Fibroblast of lung (primary cell): Measurements from ENCODE around the gene PLB1. TPM values are rescaled to one million over a fixed set of nuclear protein-coding genes. Genes with fewer than 3 reads are reported as not detected.
A peak's percentile ranks its signal among the peaks of the same experiment; 100 is the strongest.

ENCODE experiments used
- DNase-seq, 2 donors: peaks; one replicate each; pipeline versions ENCODE4 v3.0.0 to v3.0.0-alpha.2; 2010; ENCODE audit warnings: low read depth in 2 of 2
- H2AFZ ChIP-seq: 2 replicates; pipeline ENCODE4 v1.5.1; 2012; ENCODE audit warnings: low read length, control low read depth, inconsistent platforms
- H3K27ac ChIP-seq: 2 replicates; pipeline ENCODE4 v1.5.1; 2011; ENCODE audit warnings: low read length, control low read depth; ENCODE audit not compliant: insufficient read depth
- H3K27me3 ChIP-seq: 2 replicates; pipeline ENCODE4 v1.5.1; 2011; ENCODE audit warnings: mild to moderate bottlenecking, low read length; ENCODE audit not compliant: control insufficient read depth, insufficient read depth
- H3K36me3 ChIP-seq: 2 replicates; pipeline ENCODE4 v1.5.1; 2011; ENCODE audit warnings: low read length; ENCODE audit not compliant: control insufficient read depth, insufficient read depth
- H3K4me1 ChIP-seq: 2 replicates; pipeline ENCODE4 v1.5.1; 2011; ENCODE audit warnings: low read length; ENCODE audit not compliant: control insufficient read depth, insufficient read depth; ENCODE audit errors: extremely low read depth
- H3K4me2 ChIP-seq: 2 replicates; pipeline ENCODE4 v1.5.1; 2011; ENCODE audit warnings: low read length, control low read depth; ENCODE audit not compliant: insufficient read depth; ENCODE audit errors: extremely low read depth
- H3K4me3 ChIP-seq, 4 experiments: fragments of 200-600 bp in 1 of 4; sonication (generic) in 1 of 4; replicated peaks in 1 of 4; 2 replicates each; pipeline ENCODE4 v1.5.1; 2011 to 2016; ENCODE audit warnings: low read length in 4 of 4, low read depth in 3 of 4, mild to moderate bottlenecking in 3 of 4, control low read depth in 2 of 4, inconsistent platforms in 1 of 4, mixed read lengths in 1 of 4; ENCODE audit not compliant: insufficient read depth in 1 of 4; ENCODE audit errors: control extremely low read depth in 1 of 4
- H3K79me2 ChIP-seq: 2 replicates; pipeline ENCODE4 v1.5.1; 2012; ENCODE audit warnings: mild to moderate bottlenecking, low read length, inconsistent platforms; ENCODE audit not compliant: control insufficient read depth, insufficient read depth
- H3K9ac ChIP-seq: 2 replicates; pipeline ENCODE4 v1.5.1; 2011; ENCODE audit warnings: mild to moderate bottlenecking, low read length, control low read depth; ENCODE audit not compliant: insufficient read depth
- H3K9me3 ChIP-seq: 2 replicates; pipeline ENCODE4 v1.5.1; 2012; ENCODE audit warnings: low read depth, low read length; ENCODE audit not compliant: control insufficient read depth, insufficient read depth
- H4K20me1 ChIP-seq: 2 replicates; pipeline ENCODE4 v1.5.1; 2011; ENCODE audit warnings: low read length; ENCODE audit not compliant: control insufficient read depth, insufficient read depth; ENCODE audit errors: extremely low read depth
- EZH2 ChIP-seq: IDR thresholded peaks from 2 replicates; pipeline ENCODE4 v1.5.1; 2012; ENCODE audit warnings: low read length, control low read depth, mild to moderate bottlenecking; ENCODE audit errors: missing control alignments
- polyA plus RNA-seq, 2 donors: library from polyadenylated mRNA; depleted of rRNA in 1 of 2; stranded (reverse) in 1 of 2; unstranded in 1 of 2; fragments of >200 nt; gene quantifications; 2 replicates each; pipeline ENCODE4 v1.2.1, GENCODE V29; 2011 to 2012; ENCODE audit warnings: missing spikeins in 1 of 2
- total RNA-seq: library from RNA; depleted of rRNA; stranded (reverse); fragments of >200 nt; gene quantifications from 2 replicates; pipeline ENCODE4 v1.2.1, GENCODE V29; 2014
- TF ChIP-seq, protein P1 (sequence below), 2 donors: IDR thresholded peaks in 1 of 2; conservative IDR thresholded peaks in 1 of 2; 1 replicate in 1 of 2; 2 replicates in 1 of 2; pipeline ENCODE4 v1.5.1; 2011 to 2012; ENCODE audit warnings: low read length in 2 of 2, control low read depth in 1 of 2, inconsistent platforms in 1 of 2, low read depth in 1 of 2, mild to moderate bottlenecking in 1 of 2

Gene PLB1
- total and polyA plus RNA-seq, 2 donors (not counting 1 experiment from before 2014, with no cell fraction given), result 0.70 to 1.8 TPM

DNA sequence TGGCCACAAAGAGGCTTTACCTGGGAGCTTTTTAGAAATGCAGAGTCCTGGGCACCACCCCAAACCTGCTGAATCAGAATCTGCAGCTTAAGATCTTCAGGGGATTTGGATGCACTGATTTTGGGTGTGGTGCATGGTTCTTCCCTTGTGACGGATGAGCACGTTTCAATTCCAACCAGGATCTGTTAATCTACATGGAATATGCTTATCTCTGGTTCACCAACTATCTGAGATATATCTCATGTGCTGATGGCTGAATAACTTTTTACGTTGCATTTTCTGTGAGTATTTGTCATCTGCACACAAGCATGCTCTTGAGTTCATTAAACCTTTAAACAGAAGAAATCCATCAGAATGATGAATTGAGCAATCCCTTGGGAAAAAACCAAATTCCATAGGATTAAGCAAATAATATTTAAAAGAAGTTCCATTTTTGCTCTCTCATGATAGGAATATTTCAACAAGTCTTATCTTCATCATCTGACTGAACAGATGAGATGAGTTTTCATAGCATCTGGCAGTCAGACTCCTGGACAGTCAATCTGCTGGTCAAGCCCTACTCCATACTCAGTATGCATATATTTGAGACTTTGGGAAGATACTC, 120.6 kb downstream of the PLB1 start:
- no peak overlapping the region for H3K27ac ChIP-seq
- no peaks in the 10 kb centered on the region for H3K9me3 ChIP-seq
- no peaks in the 10 kb centered on the region for H3K27me3 ChIP-seq
- TF ChIP-seq, protein P1, sequence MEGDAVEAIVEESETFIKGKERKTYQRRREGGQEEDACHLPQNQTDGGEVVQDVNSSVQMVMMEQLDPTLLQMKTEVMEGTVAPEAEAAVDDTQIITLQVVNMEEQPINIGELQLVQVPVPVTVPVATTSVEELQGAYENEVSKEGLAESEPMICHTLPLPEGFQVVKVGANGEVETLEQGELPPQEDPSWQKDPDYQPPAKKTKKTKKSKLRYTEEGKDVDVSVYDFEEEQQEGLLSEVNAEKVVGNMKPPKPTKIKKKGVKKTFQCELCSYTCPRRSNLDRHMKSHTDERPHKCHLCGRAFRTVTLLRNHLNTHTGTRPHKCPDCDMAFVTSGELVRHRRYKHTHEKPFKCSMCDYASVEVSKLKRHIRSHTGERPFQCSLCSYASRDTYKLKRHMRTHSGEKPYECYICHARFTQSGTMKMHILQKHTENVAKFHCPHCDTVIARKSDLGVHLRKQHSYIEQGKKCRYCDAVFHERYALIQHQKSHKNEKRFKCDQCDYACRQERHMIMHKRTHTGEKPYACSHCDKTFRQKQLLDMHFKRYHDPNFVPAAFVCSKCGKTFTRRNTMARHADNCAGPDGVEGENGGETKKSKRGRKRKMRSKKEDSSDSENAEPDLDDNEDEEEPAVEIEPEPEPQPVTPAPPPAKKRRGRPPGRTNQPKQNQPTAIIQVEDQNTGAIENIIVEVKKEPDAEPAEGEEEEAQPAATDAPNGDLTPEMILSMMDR (conservative IDR thresholded peaks at IDR 0.05 in 1 of 2, IDR thresholded peaks at IDR 0.05 in 1 of 2; ENCODE audit: low read depth in 1 of 2, low read length in 2 of 2), result no peak
- TF ChIP-seq EZH2, result no peak
- H3K4me2 ChIP-seq, result no peak overlapping the region
- no peaks in the 10 kb centered on the region for H3K36me3 ChIP-seq
- no peaks in the 10 kb centered on the region for H4K20me1 ChIP-seq
- no peaks in the 10 kb centered on the region for H3K79me2 ChIP-seq
- no peak overlapping the region for H2AFZ ChIP-seq
- DNase-seq, result peak in 1 of 2 donors; percentile 70
- H3K9ac ChIP-seq, result no peak overlapping the region
- H3K4me1 ChIP-seq, result peaks cover 7% of the 10 kb centered on the region
- no peak overlapping the region for H3K4me3 ChIP-seq

DNA sequence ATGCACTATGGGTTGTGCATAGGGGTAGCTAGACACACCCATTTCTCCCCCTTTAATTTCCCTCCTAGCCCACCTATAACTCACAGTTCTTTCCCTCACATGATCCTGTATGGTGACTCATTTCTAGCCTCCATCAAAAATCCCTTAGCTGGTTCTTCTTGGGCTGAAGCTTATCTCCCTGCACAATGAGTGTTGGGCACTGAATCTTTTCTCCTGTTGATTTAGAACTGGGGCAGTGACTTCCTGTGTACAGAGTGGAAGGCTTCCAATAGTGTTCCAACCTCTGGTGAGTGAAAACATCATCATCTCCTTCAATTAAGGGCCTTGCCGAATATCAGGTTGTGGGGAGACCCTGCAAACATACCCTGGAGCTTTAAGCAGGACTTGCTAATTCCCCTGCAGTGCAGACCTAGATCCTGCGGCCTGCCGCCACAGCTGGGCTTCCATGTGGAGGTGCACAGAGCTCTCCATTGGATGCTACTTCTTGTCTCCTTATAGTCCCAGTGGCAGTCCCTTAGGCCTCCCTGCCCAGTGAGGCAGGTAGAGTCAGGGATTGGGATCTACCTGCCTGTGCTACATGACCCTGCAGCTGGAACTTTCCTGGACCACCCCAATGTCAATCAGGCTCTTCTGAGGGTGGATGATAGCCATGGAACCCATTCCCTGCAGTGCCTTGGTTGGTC, 121.8 kb downstream of the PLB1 start:
- DNase-seq, result no peak
- TF ChIP-seq, protein P1 (conservative IDR thresholded peaks at IDR 0.05 in 1 of 2, IDR thresholded peaks at IDR 0.05 in 1 of 2; ENCODE audit: low read depth in 1 of 2, low read length in 2 of 2), result no peak
- TF ChIP-seq EZH2, result no peak
- Histone ChIP-seq H3K9ac (no peak overlapping the region), H3K9me3 (no peaks in the 10 kb centered on the region), H2AFZ (no peak overlapping the region), H3K4me1 (peaks cover 7% of the 10 kb centered on the region), H3K4me3 (no peak overlapping the region), H3K36me3 (no peaks in the 10 kb centered on the region), H3K27me3 (no peaks in the 10 kb centered on the region), H4K20me1 (no peaks in the 10 kb centered on the region), H3K27ac (no peak overlapping the region), H3K4me2 (no peak overlapping the region), H3K79me2 (no peaks in the 10 kb centered on the region)

DNA sequence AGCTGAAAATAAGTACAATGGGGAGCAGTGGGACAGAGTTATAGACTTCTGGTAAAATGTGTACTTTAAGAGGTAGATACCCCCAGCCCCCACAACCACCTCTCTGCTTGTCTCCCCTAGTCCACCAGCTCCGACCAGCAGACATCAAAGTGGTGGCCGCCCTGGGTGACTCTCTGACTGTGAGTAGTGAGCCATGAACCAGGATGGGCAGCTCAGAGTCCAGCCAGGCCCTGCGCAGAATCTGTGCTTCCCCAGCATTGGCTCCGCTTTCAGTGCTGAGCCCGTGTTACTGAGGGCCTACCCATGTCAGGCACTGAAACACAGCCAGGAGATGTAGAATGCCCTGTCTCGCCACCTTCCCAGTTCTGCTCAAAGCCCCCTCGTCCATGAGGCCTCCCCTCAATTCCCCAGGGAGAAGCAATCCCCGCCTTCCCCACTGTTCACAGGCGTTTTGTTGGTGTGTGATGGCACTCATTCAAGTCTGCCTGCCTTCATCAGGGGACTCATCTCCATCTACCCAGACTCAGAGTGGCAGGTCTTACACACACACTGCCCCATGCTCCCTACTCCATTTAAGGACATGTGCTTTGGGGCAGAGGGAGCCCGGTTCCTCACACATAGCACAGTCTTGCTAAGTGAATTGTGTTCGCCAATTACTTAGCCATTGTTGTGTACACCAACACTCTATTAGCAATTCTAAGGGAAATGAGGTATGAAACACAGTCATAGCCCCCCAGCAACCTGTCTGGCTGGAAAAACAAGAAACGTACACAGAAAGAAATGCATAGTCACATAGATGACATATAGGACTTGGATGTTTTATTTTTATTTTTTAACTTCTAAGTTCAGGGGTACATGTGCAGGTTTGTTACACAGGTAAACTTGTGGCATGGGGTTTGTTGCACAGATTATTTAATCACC, 122.6 kb downstream of the PLB1 start:
- no peak for DNase-seq
- H3K27ac ChIP-seq, result no peak overlapping the region
- H3K36me3 ChIP-seq, result no peaks in the 10 kb centered on the region
- no peaks in the 10 kb centered on the region for H3K9me3 ChIP-seq
- H3K4me2 ChIP-seq, result no peak overlapping the region
- H2AFZ ChIP-seq, result no peak overlapping the region
- H3K79me2 ChIP-seq, result no peaks in the 10 kb centered on the region
- H4K20me1 ChIP-seq, result no peaks in the 10 kb centered on the region
- H3K4me1 ChIP-seq, result peaks cover 7% of the 10 kb centered on the region
- TF ChIP-seq, protein P1 (conservative IDR thresholded peaks at IDR 0.05 in 1 of 2, IDR thresholded peaks at IDR 0.05 in 1 of 2; ENCODE audit: low read depth in 1 of 2, low read length in 2 of 2), result no peak
- no peak for TF ChIP-seq EZH2
- H3K9ac ChIP-seq, result no peak overlapping the region
- no peak overlapping the region for H3K4me3 ChIP-seq
- H3K27me3 ChIP-seq, result no peaks in the 10 kb centered on the region
